Measurements from ENCODE around the gene COL2A1. TPM values are rescaled to one million over a fixed set of nuclear protein-coding genes. Genes with fewer than 3 reads are reported as not detected.

Gene COL2A1
- total RNA-seq, 2 experiments from 2014 or later, result not detected

GRCh38 chr12:48016373-48017020 lies 12.2 kb upstream of the COL2A1 start:
- POLR2A ChIA-PET, result no interaction called here
- CTCF ChIA-PET, result no interaction called here

- POLR2A ChIA-PET, result no interaction called here
- CTCF ChIA-PET, result no interaction called here
Measured at GRCh38 chr12:48015954-48016353, 11.7 kb upstream of the COL2A1 start.

- CTCF ChIA-PET, result no interaction called here
- POLR2A ChIA-PET, result no interaction called here
Measured at GRCh38 chr12:48015129-48015528, 10.9 kb upstream of the COL2A1 start.

- POLR2A ChIA-PET, result no interaction called here
- CTCF ChIA-PET, result interaction anchor here (0.6 kb wide), 2 partner anchors 104 to 448 kb away, joined by 3 read pairs; no protein-coding TSS in a partner anchor
Measured at GRCh38 chr12:48013287-48013686, 9.0 kb upstream of the COL2A1 start.

GRCh38 chr12:48012070-48012469 lies 7.8 kb upstream of the COL2A1 start:
- POLR2A ChIA-PET, result no interaction called here
- CTCF ChIA-PET, result no interaction called here

- POLR2A ChIA-PET, result no interaction called here
- CTCF ChIA-PET, result no interaction called here
Measured at GRCh38 chr12:48010366-48010970, 6.2 kb upstream of the COL2A1 start.

GRCh38 chr12:48009471-48009870 lies 5.2 kb upstream of the COL2A1 start:
- ChIA-PET CTCF (no interaction called here), POLR2A (no interaction called here)

- ChIA-PET CTCF (no interaction called here), POLR2A (no interaction called here)
Measured at GRCh38 chr12:48008950-48009349, 4.7 kb upstream of the COL2A1 start.

- ChIA-PET CTCF (no interaction called here), POLR2A (no interaction called here)
Measured at GRCh38 chr12:48008349-48008748, 4.1 kb upstream of the COL2A1 start.

GRCh38 chr12:48007206-48007605 lies 2.9 kb upstream of the COL2A1 start:
- ChIA-PET POLR2A (no interaction called here), CTCF (interaction anchor here (1.5 kb wide), 1 partner anchor 58 kb away, joined by 3 read pairs; no protein-coding TSS in a partner anchor)

- CTCF ChIA-PET, result interaction anchor here (1.2 kb wide), 1 partner anchor 263 kb away, joined by 3 read pairs; no protein-coding TSS in a partner anchor
- POLR2A ChIA-PET, result no interaction called here
Measured at GRCh38 chr12:48005750-48006021, 1.4 kb upstream of the COL2A1 start.

- ChIA-PET CTCF (interaction anchor here (1.2 kb wide), 1 partner anchor 262 kb away, joined by 3 read pairs; no protein-coding TSS in a partner anchor), POLR2A (no interaction called here)
Measured at GRCh38 chr12:48005001-48005749, 899 bp upstream of the COL2A1 start.

GRCh38 chr12:48003226-48004052 lies 837 bp downstream of the COL2A1 start:
- CTCF ChIA-PET, result interaction anchor here (1.9 kb wide), 1 partner anchor 12 kb away, joined by 5 read pairs; no protein-coding TSS in a partner anchor

GRCh38 chr12:48002773-48003218 lies 1.5 kb downstream of the COL2A1 start:
- ChIA-PET CTCF (interaction anchor here (1.9 kb wide), 1 partner anchor 11 kb away, joined by 5 read pairs; no protein-coding TSS in a partner anchor), POLR2A (no interaction called here)

More at GRCh38 chr12:48003226-48004052, 837 bp downstream of the COL2A1 start:
- POLR2A ChIA-PET, result no interaction called here

- CTCF ChIA-PET, result interaction anchor here (1.9 kb wide), 1 partner anchor 11 kb away, joined by 5 read pairs; no protein-coding TSS in a partner anchor
- POLR2A ChIA-PET, result no interaction called here
Measured at GRCh38 chr12:48002414-48002730, 1.9 kb downstream of the COL2A1 start.

- POLR2A ChIA-PET, result no interaction called here
- CTCF ChIA-PET, result interaction anchor here (1.9 kb wide), 1 partner anchor 10 kb away, joined by 5 read pairs; no protein-coding TSS in a partner anchor
Measured at GRCh38 chr12:48001505-48002413, 2.5 kb downstream of the COL2A1 start.

- POLR2A ChIA-PET, result no interaction called here
- CTCF ChIA-PET, result interaction anchor here (1.9 kb wide), 1 partner anchor 9 kb away, joined by 5 read pairs; no protein-coding TSS in a partner anchor
Measured at GRCh38 chr12:48000878-48001504, 3.3 kb downstream of the COL2A1 start.

- CTCF ChIA-PET, result no interaction called here
- POLR2A ChIA-PET, result no interaction called here
Measured at GRCh38 chr12:47999816-48000215, 4.5 kb downstream of the COL2A1 start.

- ChIA-PET POLR2A (no interaction called here), CTCF (no interaction called here)
Measured at GRCh38 chr12:47997321-47997720, 7.0 kb downstream of the COL2A1 start.
